GM10266 (cell line): ENCODE data around the gene GPATCH2L.

Experiments used
- DNase-seq: peaks from one replicate; pipeline ENCODE4 v3.0.0; 2012; ENCODE audit errors: extremely low spot score
- TF ChIP-seq, protein P1 (sequence below): IDR thresholded peaks from 2 replicates; pipeline ENCODE4 v1.5.1; 2012; ENCODE audit warnings: mild to moderate bottlenecking, low read depth; ENCODE audit not compliant: control insufficient read depth, insufficient read depth; ENCODE audit errors: missing control alignments

GPATCH2L gene

DNA sequence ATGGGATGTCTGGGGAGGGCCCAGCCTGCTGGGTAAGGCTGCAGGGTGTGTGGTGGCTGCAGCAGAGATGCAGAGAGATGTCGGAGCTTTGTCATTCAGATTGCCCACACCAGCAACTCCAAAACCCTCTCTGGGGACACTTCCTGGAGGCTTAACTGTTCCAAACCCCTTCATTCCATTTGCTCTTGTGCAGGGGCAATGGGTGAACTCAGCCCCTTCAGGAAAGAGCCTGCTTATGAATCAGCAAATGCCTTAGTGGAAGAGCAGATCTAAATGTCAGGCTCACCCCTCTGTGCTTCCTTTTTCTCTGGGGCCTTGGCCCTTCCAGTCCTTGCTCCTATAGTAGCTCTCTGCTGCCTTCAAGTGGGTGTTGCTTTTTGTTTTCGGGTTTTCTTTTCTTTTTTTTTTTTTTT lies 36.7 kb upstream of the GPATCH2L start:
- DNase-seq: no peak
- TF ChIP-seq, protein P1, sequence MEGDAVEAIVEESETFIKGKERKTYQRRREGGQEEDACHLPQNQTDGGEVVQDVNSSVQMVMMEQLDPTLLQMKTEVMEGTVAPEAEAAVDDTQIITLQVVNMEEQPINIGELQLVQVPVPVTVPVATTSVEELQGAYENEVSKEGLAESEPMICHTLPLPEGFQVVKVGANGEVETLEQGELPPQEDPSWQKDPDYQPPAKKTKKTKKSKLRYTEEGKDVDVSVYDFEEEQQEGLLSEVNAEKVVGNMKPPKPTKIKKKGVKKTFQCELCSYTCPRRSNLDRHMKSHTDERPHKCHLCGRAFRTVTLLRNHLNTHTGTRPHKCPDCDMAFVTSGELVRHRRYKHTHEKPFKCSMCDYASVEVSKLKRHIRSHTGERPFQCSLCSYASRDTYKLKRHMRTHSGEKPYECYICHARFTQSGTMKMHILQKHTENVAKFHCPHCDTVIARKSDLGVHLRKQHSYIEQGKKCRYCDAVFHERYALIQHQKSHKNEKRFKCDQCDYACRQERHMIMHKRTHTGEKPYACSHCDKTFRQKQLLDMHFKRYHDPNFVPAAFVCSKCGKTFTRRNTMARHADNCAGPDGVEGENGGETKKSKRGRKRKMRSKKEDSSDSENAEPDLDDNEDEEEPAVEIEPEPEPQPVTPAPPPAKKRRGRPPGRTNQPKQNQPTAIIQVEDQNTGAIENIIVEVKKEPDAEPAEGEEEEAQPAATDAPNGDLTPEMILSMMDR: no peak

DNA sequence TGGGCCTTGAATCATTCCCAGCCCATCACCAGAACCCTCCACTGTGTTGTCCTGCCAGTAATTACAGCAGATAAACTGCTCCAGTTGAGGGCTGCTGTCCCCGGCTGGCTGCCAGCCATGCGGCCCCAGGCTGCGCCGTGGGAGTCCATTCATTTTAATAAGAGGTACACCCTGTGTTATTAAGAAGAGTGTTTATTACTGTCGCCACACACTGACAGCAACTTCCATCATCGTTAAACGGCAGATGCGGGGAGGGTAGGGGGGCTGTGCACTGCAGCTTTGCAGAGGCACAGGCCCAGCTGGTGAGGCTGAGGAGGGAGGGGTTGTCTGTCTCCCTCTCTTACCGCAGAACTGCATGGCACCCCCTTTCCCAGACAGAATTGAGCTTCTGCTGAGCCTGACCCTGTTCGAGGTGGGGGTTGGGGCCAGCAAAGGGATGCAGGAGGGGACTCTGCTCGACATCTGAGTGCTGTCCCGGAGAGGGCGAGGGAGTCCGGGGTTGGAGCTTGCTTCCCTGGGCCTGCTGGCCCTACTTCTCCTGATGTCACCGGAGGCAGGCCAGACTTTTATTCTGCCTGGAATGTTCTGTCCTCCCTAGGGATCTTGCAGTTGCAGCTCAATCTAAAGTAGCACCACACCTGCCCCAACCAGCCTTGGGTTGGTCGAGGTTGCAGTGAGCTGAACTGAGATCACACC lies 33.8 kb upstream of the GPATCH2L start:
- DNase-seq: no peak

DNA sequence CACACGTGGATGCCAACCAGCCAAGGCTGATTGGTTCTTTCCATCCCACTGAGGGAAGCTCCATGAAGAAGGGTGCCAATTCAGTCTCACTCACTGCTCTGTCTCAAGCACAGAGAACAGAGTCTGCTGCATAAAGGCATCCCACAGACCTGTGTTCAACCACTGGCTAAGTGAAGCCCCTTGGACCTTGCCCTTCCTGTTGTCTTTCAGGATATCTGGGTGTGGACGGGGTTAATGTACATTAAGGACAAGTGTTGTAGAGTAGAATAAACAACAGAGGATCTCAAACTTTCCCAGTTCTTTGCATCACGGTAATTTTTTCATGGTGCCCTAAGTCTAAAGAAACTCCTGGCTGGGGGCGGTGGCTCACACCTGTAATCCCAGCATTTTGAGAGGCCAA lies 33.1 kb upstream of the GPATCH2L start:
- no peak for DNase-seq
- TF ChIP-seq, protein P1: no peak

More for the DNA sequence above, 33.8 kb upstream of the GPATCH2L start:
- TF ChIP-seq, protein P1: no peak

DNA sequence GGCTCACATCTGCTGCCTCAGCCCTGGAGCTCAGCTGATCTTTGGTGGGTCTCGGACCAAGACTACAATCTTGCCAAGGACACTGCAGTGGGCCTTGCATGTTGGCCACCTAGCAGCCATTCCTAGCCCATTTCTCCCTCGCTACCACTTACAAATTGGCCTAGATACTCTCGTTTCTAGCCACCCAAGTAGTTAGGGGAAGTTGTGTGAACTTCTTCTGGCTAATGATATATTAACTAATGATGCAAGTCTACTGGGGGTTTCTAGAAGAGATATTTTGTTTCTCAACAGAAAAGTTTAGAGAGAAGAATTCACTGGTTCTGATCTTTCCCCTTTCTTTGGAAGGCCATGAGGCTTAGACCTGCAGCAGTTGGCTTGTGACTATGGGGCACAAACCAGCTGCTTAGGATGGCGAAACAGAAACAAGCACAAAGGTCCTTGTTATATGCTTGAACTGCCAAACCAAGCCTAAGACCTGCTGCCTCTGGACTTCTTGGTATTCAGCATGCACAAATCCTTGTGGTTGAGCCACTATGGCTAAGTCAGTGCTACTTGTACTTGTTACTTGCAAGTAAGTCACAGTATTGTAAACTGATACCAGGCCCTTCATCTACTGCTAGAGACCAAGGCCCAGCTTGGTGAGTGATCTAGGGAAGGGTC lies 30.5 kb upstream of the GPATCH2L start:
- TF ChIP-seq, protein P1: no peak

DNA sequence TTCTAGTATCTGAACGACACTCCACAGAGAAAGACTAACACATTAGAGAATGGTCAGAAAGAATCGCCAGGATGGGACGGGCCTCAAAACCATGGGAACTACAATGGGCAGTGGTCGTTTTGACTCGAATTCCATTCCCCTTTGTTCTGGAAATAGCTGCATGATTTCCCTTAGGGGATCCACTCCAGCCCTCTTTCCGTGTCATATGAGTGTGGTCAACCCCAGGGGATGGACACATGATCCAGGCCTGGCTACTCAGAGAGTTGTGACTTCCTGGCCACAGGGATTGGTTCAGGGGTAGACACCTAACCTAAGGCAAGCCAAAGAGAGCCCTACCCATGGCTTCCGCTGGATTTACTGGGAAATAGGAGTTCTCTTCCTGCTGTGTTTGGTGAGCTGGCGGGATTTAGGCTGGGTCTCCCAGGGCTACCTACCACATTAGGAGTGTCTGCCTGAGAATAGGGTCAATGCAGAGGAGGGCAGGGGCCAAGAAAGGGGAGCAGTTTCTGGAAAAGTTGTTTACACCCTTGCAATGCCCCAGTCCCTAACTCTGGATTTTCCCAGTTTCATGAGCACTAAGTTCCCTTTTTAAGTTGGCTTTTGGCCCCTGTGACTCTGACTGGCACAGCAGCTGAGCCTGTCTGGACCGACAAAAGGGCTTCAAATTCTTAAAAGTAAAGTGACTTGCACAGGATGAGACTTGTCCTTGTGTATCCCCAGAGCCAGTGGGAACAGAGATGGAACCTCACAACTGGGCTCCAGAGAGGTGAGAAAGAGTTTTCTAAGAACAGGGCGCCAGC lies 28.1 kb upstream of the GPATCH2L start:
- DNase-seq: no peak
- TF ChIP-seq, protein P1: no peak

More for the DNA sequence above, 30.5 kb upstream of the GPATCH2L start:
- no peak for DNase-seq

DNA sequence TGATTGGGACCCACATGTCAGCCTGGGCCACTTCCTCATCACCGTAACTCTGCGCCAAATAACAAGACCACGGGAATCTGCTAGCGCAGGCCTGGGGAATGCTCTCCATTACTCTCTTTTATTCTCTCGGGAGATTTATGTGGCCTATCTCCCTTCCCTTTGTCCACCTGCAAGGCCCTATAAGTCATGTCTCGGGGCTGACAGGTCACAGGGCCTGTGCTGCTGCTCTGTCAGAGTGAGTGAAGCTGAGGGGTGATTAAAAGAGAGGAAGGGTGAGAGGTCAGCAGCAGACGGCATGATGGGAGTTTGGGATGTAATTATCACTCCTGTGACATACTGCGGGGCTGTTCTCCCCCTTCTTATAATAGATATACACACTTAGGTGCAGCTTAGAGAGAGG lies 26.2 kb upstream of the GPATCH2L start:
- no peak for DNase-seq
- TF ChIP-seq, protein P1: no peak
